IPS-NIHi7 (cell line): ENCODE results near the gene DPH2.

ENCODE experiments used
- DNase-seq: peaks from one replicate; pipeline ENCODE4 v3.0.0; 2012; ENCODE audit warnings: mixed read lengths; ENCODE audit errors: extremely low spot score

Gene DPH2

DNA sequence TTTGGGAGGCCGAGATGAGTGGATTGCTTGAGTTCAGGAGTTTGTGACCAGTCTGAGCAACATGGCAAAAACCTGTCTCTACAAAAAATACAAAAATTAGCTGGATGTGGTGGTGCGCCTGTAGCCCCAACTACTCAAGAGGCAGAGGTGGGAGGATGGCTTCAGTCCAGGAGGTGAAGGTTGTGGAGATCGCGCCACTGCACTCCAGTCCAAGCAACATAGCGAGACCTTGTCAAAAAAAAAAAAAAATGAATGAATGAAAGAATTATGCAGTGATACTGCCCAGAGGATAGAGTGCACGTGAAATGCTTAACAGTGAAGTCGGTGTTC lies 429 bp upstream of the DPH2 start:
- no peak for DNase-seq

DNA sequence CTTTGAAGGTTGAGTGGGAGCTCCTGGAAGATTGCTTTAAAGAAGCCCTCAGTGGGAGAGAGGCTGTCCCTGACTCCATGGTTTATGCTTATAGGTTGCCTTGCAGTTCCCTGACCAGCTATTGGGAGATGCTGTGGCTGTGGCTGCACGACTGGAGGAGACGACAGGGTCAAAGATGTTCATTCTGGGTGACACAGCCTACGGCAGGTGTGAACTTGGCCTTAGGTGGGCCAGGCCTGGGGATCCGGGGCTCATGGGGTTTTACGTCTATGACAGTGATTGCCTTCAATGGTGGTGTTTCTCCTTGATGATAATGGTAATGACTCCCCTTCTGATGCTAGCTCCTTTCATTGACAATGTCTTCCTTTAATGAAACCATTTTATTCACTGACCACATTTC lies 692 bp downstream of the DPH2 start:
- no peak for DNase-seq

DNA sequence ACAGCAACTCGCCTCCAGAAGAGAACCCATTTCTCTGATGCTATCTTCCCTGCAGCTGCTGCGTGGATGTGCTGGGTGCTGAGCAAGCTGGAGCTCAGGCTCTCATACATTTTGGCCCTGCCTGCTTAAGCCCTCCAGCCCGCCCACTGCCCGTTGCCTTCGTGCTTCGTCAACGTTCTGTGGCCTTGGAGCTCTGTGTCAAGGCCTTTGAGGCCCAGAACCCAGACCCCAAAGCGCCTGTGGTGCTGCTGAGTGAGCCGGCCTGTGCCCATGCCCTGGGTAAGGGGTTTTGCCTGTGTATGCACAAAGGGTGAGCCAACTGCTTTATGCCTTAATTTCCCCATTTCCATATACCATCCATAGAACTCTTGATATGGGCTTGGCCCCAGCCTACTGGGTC lies 1.1 kb downstream of the DPH2 start:
- DNase-seq, result no peak

DNA sequence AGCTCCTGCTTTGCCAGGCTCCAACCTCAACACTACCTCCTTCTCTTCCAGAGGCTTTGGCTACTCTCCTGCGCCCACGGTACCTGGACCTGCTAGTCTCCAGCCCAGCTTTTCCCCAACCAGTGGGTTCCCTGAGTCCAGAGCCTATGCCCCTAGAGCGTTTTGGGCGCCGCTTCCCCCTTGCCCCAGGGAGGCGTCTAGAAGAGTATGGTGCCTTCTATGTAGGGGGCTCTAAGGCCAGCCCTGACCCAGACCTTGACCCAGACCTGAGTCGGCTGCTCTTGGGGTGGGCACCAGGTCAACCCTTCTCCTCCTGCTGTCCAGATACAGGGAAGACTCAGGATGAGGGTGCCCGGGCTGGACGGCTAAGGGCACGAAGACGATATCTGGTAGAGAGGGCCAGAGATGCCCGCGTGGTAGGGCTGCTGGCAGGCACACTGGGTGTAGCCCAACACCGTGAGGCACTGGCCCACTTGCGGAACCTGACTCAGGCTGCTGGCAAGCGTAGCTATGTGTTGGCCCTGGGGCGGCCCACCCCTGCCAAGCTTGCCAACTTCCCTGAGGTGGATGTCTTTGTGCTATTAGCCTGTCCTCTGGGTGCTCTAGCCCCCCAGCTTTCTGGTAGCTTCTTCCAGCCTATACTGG lies 1.6 kb downstream of the DPH2 start:
- DNase-seq, result no peak

DNA sequence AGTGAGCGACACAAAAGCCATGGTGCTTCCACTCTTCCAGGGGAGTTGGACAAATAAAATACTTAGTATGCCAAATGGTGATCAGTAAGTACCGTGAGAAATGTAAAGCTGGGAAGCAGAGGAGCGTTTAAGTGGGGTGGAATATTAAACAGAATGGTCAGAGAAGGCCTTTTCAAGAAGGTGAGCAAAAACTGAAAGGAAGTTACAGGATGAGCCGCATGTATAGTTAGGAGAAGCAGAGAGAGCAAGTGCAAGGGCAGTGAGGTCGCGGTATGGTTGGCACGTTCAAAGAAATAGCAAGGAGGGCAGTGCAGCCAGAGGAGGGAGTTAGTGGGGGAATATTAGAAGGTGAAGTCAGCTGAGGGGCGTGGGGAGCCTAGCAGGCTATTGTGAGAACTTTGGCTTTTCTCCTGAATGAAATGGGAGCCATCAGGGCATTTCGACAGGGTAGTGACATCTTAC lies 4.2 kb downstream of the DPH2 start:
- peak; percentile 41 for DNase-seq

DNA sequence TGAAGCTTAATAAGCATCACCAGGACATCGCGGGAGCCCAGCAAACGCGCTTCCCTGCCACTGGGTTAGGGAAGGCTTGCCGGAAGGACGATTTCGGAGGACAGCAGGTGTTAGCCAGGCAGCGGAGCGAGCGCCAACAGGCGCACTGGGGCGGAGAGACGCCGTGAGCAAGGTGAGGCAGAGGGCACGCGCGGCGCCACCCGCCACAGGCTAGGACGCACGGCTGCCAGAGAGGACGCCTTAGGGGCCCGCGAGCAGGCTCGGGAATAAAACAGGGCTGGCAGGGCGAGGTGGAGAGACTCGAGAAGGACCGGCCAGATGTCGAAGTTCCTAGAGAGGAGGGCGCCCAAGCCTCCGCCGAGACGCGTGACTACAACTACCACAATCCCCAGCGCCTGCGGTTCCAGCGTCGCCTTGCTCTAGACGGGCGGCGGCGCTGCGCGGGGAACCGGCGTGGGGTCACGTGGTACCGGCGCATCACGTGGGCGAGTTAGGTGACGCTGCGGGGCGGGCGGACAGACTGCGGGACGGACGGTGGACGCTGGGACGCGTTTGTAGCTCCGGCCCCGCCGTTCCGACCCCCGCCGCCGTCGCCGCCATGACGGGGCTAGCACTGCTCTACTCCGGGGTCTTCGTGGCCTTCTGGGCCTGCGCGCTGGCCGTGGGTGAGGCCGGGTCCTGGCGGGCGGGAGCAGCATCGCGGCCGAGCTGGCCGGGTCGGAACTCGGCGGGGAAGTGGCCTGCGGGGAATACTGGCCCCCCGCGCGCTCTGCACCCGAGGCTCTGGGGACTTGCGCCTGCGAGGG lies 4.8 kb downstream of the DPH2 start, which contains the start of gene ATP6V0B:
TSS of gene ATP6V0B (plus strand) at position 518 of the 806 bp plus-strand sequence. CDS start at position 599, 81 bp downstream.
- peak; percentile 96 for DNase-seq

DNA sequence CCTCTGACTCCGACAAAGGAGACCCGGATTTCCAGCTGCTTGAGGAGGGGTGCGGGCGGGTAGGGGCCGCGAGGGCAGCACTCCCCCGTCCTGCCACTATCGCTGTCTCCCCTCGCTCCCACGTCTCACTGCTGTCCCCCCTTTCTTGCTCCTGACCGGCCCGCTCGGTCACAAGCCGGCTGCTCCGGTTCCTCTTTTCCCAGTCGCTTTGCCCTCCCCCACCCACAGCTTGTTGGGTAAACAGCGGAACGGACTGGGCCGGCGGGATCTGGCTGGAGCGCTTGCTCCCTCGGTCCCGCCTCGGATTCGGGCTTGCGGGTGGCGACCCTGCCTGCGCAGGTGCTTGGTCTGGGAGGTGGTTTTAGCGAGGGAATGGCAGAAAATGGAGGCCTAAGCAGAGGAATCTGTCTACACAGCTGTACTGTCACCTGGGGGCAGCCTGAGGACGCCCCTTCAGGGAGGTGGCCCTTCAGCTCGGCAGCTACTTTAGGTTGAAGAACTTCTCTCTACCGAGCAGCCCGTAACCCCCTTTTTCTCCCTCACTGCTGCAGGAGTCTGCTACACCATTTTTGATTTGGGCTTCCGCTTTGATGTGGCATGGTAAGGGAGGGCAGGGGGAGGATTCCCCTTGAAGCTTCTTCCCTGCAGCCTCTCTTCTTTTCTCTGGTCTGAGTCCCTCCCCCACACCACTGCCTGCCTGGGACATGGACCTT lies 5.6 kb downstream of the DPH2 start:
- peak; percentile 22 for DNase-seq

DNA sequence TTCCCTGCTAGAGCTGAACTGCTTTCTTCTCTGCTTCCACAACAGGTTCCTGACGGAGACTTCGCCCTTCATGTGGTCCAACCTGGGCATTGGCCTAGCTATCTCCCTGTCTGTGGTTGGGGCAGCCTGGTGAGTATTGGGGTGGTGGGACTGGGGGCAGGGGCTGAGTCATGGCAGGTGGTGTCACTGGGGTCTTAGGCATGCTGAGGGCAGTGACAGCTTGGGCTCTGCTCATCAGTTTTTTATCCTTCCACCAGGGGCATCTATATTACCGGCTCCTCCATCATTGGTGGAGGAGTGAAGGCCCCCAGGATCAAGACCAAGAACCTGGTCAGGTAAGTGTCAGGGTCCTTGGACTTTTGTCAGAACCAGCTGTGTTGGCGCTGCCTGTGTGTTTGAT lies 6.2 kb downstream of the DPH2 start:
- no peak for DNase-seq

DNA sequence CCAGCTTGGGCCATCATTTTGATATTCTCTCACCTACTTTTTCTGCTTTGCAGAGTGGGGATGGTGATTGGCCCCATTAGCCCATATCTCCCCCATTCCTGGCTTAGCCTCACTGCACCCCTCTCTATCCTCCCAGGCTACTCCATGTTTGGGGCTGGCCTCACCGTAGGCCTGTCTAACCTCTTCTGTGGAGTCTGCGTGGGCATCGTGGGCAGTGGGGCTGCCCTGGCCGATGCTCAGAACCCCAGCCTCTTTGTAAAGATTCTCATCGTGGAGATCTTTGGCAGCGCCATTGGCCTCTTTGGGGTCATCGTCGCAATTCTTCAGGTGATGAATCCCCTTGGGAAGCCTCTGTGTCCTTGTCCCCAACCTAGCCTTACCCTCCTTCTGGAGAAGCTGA lies 7.1 kb downstream of the DPH2 start:
- DNase-seq, result no peak

DNA sequence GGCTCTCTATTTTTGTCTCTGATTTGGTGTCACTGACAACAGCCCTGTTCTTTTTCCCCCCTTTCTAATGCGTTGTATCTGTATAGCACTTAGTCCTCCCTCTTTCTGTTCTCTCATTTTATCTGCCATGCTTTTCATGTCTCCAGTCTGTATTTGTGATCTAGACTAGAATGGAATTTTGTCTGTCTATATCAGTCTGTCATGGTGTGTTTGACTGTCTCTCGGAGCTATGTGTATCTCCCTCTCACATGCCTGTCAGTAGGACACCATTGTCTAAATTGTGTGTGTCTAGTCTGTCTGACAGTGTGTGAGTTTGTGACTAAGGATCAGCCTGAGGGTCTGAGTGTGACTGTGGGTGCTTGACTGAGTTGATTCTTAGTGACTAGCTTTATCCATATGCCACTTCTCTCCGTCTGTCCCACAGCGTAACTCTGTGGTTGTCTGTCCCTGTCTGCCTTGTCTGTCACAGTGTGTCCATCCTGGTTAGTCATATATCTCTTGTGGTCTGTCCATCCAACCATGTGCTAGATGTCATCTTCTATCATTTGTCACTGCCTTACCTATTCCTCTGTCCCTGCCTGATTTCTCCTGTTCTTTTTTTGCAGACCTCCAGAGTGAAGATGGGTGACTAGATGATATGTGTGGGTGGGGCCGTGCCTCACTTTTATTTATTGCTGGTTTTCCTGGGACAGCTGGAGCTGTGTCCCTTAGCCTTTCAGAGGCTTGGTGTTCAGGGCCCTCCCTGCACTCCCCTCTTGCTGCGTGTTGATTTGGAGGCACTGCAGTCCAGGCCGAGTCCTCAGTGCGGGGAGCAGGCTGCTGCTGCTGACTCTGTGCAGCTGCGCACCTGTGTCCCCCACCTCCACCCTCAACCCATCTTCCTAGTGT lies 7.8 kb downstream of the DPH2 start:
- DNase-seq, result no peak

DNA sequence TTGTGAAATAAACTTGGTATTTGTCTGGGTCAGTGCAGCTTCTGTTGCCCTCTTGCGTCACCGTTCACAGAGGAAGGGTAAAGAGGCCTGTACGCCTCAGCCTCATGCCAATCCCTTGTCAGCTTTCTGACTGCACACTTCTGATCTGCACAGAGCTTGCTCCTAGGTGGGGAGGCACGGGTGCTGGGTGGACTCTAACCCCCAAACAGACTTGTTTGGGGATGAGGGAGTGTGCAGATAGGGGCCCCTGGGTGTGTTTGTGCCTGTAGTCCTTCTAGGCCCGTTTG lies 8.4 kb downstream of the DPH2 start:
- DNase-seq, result no peak

DNA sequence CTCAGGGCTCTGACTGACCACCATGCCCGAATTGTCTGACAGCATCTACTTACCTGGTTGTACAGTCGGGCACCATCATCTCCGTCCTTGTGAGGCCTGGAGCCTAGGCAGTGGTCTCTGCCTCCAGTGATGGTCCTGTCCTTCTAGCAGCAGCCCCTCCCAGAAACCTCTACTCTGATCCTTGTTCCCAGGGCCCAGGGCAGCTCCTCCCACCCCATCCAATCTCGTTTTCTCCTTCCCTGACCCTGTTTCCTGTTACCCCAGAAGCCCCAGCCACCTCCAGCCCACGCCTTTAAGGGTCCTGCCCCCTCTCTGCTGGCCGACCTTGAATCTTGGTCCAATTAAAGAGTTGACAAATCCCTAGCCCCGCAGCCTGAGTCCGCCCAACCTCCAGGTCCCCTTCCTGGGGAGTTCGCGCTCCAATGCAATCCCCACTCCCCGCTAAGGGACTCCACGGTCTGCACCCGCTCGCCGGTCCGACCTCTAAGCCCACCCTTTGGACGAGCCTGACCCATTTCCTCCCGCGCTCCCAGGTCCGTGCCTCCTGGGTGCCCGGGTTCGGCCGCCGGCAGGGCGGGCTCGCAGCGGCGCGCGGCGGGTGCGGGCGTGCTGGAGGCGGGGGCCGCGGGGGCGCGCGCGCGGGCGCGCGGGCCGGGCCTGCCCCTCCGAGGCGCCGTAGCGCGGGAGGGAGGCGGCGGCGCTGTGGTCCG lies 8.9 kb downstream of the DPH2 start, which contains the start of gene B4GALT2:
TSS of gene B4GALT2 (plus strand) at position 660 of the 710 bp plus-strand sequence. CDS start 1,951 bp downstream, outside the sequence.
- DNase-seq, result peak; percentile 78

DNA sequence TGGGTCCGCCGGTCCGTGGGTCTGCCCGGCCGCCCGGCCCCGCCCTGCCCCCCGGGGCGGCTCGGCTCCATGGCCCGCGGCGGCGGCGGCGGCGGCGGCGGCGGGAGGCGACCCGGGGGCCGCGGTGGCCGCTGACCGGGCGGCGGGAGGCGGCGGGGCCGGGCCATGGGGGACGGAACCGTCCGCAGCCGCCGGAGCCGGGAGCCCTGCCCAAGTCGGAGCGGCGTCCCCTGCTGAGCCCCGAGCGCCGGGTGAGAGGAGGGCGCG lies 9.4 kb downstream of the DPH2 start:
- no peak for DNase-seq

DNA sequence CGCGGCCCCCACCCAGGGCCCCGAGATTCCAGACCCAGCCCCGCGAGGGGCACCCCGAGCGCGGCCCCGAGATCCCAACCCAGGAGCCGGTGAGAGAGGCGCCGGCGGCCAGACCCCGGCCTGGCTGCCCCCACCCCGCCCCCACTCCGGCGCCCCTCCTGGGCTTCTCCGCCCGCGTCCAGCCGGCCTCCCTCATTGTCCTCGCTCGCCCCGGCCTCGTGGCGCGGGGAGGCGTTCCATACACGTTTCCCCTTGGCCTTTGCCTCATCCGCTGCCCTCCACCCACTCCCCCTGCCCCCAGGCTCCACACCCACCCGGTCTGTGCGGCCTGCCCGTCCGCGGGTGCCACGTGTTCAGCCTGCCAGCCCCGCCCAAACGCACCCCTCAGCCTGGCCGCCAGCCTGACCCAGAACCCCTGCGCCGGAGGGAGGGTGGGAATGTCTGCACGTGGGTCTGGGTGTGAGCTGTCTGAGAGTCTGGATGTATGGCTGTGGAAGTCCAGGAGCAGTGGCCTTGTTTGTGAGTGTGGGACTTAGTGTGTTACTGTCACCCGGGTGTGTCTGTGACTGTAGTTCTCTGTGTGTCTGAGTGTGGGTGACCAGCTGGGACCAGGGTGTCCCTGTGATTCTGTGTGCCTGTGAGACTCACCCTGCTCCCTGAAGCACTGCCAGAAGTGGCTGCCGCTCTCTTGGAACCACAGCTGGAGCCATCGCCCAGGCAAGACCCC lies 9.9 kb downstream of the DPH2 start:
- peak; percentile 54 for DNase-seq

DNA sequence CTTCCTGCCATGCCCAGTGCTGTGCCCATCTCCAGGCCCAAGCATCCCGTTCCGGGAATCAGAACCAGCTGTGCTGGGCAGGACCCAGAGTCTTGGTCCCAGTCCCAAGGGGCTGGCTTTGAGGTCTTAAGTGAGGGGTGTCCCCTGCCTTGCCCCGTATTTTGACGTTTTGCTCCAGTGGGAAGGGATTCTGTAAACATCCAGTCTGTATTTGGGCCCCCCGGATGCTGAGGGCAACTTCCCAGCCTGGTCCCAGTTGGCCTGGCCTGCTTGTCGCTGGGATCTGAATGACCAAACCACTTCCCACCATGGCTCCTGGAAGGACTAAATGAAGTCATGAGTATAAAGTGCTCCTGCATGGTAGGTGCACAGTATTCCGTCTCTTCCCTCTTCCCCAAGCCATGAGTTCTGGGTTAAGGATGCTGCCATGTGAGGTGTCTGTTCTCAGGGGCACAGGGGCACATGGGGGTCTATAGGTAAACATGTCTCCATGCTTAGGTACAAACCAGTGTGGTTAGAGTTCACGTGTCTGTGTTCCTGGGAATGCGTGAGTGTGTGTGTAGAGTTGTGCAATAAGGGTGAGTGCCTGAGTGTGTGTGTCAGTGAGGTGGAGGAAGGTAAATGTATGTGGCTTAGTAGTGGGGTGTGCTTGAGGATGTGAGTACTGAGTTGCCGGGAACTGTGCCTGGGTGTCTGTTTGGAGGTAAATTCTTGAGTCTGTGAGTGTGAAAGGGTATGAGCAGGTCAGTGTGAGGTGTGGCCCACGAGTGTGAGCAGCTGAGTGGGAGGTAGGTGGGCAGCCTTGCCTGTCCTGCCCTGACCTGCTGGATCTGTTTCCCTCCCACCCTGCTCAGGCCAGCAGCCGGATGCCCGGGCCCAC lies 10.7 kb downstream of the DPH2 start:
- no peak for DNase-seq

DNA sequence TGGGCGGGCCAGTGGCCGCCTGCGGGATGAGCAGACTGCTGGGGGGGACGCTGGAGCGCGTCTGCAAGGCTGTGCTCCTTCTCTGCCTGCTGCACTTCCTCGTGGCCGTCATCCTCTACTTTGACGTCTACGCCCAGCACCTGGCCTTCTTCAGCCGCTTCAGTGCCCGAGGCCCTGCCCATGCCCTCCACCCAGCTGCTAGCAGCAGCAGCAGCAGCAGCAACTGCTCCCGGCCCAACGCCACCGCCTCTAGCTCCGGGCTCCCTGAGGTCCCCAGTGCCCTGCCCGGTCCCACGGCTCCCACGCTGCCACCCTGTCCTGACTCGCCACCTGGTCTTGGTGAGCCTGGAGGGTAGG lies 11.3 kb downstream of the DPH2 start:
- no peak for DNase-seq

DNA sequence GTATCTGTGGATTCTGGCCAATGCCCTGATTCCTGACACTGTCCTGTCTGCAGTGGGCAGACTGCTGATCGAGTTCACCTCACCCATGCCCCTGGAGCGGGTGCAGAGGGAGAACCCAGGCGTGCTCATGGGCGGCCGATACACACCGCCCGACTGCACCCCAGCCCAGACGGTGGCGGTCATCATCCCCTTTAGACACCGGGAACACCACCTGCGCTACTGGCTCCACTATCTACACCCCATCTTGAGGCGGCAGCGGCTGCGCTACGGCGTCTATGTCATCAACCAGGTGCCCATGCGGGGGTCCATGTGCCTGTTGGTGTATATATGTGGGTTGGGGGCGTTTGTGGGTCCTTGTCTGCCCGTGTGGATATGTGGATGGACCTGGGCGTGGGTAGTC lies 11.8 kb downstream of the DPH2 start:
- DNase-seq, result no peak

DNA sequence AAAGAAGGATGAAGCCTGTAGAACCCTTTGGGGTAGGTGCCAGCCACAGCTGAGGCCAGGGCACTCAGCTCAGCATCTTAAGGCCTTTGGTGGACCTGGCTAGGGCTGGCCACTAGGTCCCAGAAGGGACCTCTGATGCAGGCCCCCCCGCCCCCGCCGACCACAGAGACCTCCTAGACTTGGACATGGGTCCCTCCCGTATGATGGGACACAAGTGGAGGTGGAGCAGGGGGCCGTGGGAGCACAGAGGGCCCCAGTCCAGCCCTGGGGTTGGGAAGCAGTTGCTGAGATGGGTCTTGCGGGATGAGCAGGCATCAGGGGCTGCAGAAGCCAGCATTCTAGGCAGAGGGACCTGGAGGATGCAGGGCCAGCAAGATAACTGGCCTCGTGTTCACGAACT lies 12.4 kb downstream of the DPH2 start:
- no peak for DNase-seq

DNA sequence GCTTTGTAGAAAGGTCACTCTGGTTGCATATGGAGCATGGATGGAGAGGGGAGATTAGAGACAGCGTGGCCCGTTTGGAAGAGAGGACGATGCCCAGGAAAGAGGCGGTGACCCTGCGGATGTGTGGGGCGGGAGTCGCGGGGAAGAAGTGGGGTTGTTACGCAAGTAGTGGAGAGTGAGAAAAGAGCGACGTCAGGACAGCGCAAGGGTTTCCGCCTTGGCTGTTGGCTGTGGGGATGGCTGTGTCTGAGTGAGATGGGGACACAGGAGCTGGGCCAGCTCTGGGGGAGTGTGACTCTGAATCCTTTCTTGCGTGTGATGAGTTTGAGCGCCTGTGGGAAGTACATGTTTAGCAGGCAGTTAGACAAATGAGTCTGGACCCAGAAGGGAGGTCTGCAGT lies 13.0 kb downstream of the DPH2 start:
- no peak for DNase-seq
